ENCODE results near the gene MIPOL1. TPM values are rescaled to one million over a fixed set of nuclear protein-coding genes. Genes with fewer than 3 reads are reported as not detected.
"Not testable (repeated sequence)": the region's sequence is repeated elsewhere in the genome, so short reads cannot be mapped to it uniquely, and the experiment has no call there.

MIPOL1 gene
- total and polyA plus RNA-seq, 2 experiments from 2014 or later = 16.6 to 24.8 TPM

DNA sequence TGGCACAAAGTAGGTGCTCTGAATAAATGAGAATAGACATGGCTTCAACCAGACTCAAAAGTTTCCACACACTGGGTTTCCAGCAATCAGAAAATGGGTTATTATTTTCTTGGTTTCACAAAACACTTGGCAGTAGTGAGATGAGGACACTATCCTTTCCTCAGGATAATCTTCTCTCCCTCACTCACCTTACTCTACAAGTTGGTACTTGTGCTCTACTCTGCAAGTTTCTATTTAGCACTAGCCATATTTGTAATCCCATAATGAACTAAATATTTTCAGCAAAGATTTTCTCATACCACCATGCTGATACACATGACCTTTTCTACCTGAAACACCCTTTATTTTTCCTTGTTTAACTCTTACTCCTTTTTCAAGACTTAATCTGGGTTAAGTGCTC, 259.6 kb downstream of the MIPOL1 start:
- Mint-ChIP-seq H3K36me3 (ENCODE audit: low read depth) (peaks cover 13% of the 10 kb centered on the region; the same call in 2 of the 3 replicates), H3K27me3 (ENCODE audit: insufficient read depth, low read depth, poor library complexity) (no peaks in the 10 kb centered on the region), H3K4me1 (peaks cover 3% of the 10 kb centered on the region; the same call in 1 of the 3 replicates), H3K27ac (no peak overlapping the region), H3K9me3 (peaks cover 21% of the 10 kb centered on the region), H3K4me3 (no peak overlapping the region)
- H3K79me2 ChIP-seq (replicated peaks; ENCODE audit: insufficient read depth) = no peaks in the 10 kb centered on the region
- H3K36me3 ChIP-seq (ENCODE audit: insufficient read depth) = no peaks in the 10 kb centered on the region
- TF ChIP-seq ZNF114 (CRISPR knock-in tag; IDR thresholded peaks at IDR 0.05) (no peak), JUNB (IDR thresholded peaks at IDR 0.05; ENCODE audit: unreplicated experiment) (no peak), POLR2AphosphoS5 (IDR thresholded peaks at IDR 0.05; ENCODE audit: low read depth) (no peak)
- TF ChIP-seq, protein P1, sequence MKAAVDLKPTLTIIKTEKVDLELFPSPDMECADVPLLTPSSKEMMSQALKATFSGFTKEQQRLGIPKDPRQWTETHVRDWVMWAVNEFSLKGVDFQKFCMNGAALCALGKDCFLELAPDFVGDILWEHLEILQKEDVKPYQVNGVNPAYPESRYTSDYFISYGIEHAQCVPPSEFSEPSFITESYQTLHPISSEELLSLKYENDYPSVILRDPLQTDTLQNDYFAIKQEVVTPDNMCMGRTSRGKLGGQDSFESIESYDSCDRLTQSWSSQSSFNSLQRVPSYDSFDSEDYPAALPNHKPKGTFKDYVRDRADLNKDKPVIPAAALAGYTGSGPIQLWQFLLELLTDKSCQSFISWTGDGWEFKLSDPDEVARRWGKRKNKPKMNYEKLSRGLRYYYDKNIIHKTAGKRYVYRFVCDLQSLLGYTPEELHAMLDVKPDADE (IDR thresholded peaks at IDR 0.05) = no peak
- TF ChIP-seq, protein P2, sequence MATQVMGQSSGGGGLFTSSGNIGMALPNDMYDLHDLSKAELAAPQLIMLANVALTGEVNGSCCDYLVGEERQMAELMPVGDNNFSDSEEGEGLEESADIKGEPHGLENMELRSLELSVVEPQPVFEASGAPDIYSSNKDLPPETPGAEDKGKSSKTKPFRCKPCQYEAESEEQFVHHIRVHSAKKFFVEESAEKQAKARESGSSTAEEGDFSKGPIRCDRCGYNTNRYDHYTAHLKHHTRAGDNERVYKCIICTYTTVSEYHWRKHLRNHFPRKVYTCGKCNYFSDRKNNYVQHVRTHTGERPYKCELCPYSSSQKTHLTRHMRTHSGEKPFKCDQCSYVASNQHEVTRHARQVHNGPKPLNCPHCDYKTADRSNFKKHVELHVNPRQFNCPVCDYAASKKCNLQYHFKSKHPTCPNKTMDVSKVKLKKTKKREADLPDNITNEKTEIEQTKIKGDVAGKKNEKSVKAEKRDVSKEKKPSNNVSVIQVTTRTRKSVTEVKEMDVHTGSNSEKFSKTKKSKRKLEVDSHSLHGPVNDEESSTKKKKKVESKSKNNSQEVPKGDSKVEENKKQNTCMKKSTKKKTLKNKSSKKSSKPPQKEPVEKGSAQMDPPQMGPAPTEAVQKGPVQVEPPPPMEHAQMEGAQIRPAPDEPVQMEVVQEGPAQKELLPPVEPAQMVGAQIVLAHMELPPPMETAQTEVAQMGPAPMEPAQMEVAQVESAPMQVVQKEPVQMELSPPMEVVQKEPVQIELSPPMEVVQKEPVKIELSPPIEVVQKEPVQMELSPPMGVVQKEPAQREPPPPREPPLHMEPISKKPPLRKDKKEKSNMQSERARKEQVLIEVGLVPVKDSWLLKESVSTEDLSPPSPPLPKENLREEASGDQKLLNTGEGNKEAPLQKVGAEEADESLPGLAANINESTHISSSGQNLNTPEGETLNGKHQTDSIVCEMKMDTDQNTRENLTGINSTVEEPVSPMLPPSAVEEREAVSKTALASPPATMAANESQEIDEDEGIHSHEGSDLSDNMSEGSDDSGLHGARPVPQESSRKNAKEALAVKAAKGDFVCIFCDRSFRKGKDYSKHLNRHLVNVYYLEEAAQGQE (IDR thresholded peaks at IDR 0.05; ENCODE audit: unreplicated experiment) = no peak
- TF ChIP-seq, protein P3, sequence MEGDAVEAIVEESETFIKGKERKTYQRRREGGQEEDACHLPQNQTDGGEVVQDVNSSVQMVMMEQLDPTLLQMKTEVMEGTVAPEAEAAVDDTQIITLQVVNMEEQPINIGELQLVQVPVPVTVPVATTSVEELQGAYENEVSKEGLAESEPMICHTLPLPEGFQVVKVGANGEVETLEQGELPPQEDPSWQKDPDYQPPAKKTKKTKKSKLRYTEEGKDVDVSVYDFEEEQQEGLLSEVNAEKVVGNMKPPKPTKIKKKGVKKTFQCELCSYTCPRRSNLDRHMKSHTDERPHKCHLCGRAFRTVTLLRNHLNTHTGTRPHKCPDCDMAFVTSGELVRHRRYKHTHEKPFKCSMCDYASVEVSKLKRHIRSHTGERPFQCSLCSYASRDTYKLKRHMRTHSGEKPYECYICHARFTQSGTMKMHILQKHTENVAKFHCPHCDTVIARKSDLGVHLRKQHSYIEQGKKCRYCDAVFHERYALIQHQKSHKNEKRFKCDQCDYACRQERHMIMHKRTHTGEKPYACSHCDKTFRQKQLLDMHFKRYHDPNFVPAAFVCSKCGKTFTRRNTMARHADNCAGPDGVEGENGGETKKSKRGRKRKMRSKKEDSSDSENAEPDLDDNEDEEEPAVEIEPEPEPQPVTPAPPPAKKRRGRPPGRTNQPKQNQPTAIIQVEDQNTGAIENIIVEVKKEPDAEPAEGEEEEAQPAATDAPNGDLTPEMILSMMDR (conservative IDR thresholded peaks at IDR 0.05; ENCODE audit: low read depth in 2 of 2) = no peak
- TF ChIP-seq, protein P4, sequence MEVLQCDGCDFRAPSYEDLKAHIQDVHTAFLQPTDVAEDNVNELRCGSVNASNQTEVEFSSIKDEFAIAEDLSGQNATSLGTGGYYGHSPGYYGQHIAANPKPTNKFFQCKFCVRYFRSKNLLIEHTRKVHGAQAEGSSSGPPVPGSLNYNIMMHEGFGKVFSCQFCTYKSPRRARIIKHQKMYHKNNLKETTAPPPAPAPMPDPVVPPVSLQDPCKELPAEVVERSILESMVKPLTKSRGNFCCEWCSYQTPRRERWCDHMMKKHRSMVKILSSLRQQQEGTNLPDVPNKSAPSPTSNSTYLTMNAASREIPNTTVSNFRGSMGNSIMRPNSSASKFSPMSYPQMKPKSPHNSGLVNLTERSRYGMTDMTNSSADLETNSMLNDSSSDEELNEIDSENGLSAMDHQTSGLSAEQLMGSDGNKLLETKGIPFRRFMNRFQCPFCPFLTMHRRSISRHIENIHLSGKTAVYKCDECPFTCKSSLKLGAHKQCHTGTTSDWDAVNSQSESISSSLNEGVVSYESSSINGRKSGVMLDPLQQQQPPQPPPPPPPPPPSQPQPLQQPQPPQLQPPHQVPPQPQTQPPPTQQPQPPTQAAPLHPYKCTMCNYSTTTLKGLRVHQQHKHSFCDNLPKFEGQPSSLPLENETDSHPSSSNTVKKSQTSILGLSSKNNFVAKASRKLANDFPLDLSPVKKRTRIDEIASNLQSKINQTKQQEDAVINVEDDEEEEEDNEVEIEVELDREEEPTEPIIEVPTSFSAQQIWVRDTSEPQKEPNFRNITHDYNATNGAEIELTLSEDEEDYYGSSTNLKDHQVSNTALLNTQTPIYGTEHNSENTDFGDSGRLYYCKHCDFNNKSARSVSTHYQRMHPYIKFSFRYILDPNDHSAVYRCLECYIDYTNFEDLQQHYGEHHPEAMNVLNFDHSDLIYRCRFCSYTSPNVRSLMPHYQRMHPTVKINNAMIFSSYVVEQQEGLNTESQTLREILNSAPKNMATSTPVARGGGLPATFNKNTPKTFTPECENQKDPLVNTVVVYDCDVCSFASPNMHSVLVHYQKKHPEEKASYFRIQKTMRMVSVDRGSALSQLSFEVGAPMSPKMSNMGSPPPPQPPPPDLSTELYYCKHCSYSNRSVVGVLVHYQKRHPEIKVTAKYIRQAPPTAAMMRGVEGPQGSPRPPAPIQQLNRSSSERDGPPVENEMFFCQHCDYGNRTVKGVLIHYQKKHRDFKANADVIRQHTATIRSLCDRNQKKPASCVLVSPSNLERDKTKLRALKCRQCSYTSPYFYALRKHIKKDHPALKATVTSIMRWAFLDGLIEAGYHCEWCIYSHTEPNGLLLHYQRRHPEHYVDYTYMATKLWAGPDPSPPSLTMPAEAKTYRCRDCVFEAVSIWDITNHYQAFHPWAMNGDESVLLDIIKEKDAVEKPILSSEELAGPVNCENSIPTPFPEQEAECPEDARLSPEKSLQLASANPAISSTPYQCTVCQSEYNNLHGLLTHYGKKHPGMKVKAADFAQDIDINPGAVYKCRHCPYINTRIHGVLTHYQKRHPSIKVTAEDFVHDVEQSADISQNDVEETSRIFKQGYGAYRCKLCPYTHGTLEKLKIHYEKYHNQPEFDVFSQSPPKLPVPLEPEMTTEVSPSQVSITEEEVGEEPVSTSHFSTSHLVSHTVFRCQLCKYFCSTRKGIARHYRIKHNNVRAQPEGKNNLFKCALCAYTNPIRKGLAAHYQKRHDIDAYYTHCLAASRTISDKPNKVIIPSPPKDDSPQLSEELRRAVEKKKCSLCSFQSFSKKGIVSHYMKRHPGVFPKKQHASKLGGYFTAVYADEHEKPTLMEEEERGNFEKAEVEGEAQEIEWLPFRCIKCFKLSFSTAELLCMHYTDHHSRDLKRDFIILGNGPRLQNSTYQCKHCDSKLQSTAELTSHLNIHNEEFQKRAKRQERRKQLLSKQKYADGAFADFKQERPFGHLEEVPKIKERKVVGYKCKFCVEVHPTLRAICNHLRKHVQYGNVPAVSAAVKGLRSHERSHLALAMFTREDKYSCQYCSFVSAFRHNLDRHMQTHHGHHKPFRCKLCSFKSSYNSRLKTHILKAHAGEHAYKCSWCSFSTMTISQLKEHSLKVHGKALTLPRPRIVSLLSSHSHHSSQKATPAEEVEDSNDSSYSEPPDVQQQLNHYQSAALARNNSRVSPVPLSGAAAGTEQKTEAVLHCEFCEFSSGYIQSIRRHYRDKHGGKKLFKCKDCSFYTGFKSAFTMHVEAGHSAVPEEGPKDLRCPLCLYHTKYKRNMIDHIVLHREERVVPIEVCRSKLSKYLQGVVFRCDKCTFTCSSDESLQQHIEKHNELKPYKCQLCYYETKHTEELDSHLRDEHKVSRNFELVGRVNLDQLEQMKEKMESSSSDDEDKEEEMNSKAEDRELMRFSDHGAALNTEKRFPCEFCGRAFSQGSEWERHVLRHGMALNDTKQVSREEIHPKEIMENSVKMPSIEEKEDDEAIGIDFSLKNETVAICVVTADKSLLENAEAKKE (CRISPR knock-in tag; IDR thresholded peaks at IDR 0.05) = no peak
- DNase-seq (ENCODE audit: low spot score) (no peak), ATAC-seq (no peak)
- H2AFZ ChIP-seq = no peak overlapping the region
- no peaks in the 10 kb centered on the region for H4K20me1 ChIP-seq (replicated peaks; ENCODE audit: insufficient read depth)
- H3F3A ChIP-seq (replicated peaks; ENCODE audit: low read depth) = no peaks in the 10 kb centered on the region
- H3K9me2 ChIP-seq (ENCODE audit: insufficient read depth) = no peaks in the 10 kb centered on the region
- H3K27me3 ChIP-seq (ENCODE audit: insufficient read depth) = no peaks in the 10 kb centered on the region
- H3K4me1 ChIP-seq (ENCODE audit: insufficient read depth) = no peaks in the 10 kb centered on the region
- no peak overlapping the region for H3K4me2 ChIP-seq
- no peak overlapping the region for H3K4me3 ChIP-seq
- H3K27ac ChIP-seq (ENCODE audit: low read depth) = no peak overlapping the region

DNA sequence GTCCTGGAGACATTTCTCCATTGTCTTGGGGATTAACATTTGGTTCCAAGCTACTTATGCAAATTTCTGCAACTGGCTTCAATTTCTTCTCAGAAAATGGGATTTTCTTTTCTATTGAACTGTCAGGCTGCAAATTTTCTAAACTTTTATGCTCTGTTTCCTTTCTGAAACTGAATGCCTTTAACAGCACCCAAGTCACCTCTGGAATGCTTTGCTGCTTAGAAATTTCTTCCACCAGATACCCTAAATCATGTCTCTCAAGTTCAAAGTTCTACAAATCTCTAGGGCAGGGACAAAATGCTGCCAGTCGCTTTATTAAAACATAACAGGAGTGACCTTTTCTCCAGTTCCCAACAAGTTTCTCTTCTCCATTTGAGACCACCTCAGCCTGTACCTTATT, 264.7 kb downstream of the MIPOL1 start:
- H4K20me1 ChIP-seq (replicated peaks; ENCODE audit: insufficient read depth); H3K4me3 ChIP-seq; H3K4me3 Mint-ChIP-seq; H2AFZ ChIP-seq; H3K27ac Mint-ChIP-seq; H3K27me3 ChIP-seq (ENCODE audit: insufficient read depth); H3K9me2 ChIP-seq (ENCODE audit: insufficient read depth); H3K4me1 Mint-ChIP-seq; H3K27ac ChIP-seq (ENCODE audit: low read depth); ATAC-seq; H3K4me1 ChIP-seq (ENCODE audit: insufficient read depth); H3K36me3 ChIP-seq (ENCODE audit: insufficient read depth); H3K27me3 Mint-ChIP-seq (ENCODE audit: insufficient read depth, low read depth, poor library complexity); DNase-seq (ENCODE audit: low spot score); H3K79me2 ChIP-seq (replicated peaks; ENCODE audit: insufficient read depth); H3K4me2 ChIP-seq; H3F3A ChIP-seq (replicated peaks; ENCODE audit: low read depth): not testable (repeated sequence)
- Mint-ChIP-seq H3K36me3 (ENCODE audit: low read depth) (peaks cover 24% of the 10 kb centered on the region), H3K9me3 (peaks cover 34% of the 10 kb centered on the region)

All from GM23338 (cell line).